Panc1 (cell line): ENCODE measurements around the gene TMED6. TPM values are rescaled to one million over a fixed set of nuclear protein-coding genes. Genes with fewer than 3 reads are reported as not detected.

ENCODE experiments used
- ATAC-seq: fragments of 200-7000 bp; cut with Tn5 transposase; 2 replicates; pipeline ENCODE4 v1.9.1; 2020; ENCODE audit warnings: mild to moderate bottlenecking, moderate library complexity
- BruUV-seq: library from RNA; stranded (reverse); fragments of 400-500 nt; replicated peaks from 2 replicates; lab custom pipeline; 2021; lab: Mats Ljungman, UMichigan
- CTCF ChIA-PET: fragments of 300-600 bp; sonication (Branson Sonifier 250); formaldehyde crosslinking; loops from one replicate; lab custom pipeline; 2022; ENCODE audit warnings: antibody characterized with exemption; lab: Charles Lee
- POLR2A ChIA-PET: fragments of 300-600 bp; sonication (Branson Sonifier 250); formaldehyde crosslinking; loops from one replicate; lab custom pipeline; 2022; ENCODE audit warnings: antibody characterized with exemption; lab: Charles Lee
- DNase-seq: peaks from one replicate; pipeline ENCODE4 v3.0.0-alpha.2; 2010; ENCODE audit warnings: low read depth, low spot score
- H3K27ac ChIP-seq: 2 replicates; pipeline ENCODE4 v1.5.1; 2011; ENCODE audit warnings: mild to moderate bottlenecking, low read length, inconsistent platforms
- H3K27me3 ChIP-seq: fragments of 200-500 bp; sonication (Bioruptor generic); 2 replicates; pipeline ENCODE4 v1.6.0; 2014; ENCODE audit warnings: low read length, inconsistent platforms; ENCODE audit not compliant: control insufficient read depth, insufficient read depth
- H3K36me3 ChIP-seq: fragments of 200-500 bp; sonication (Bioruptor generic); 2 replicates; pipeline ENCODE4 v1.5.1; 2014; ENCODE audit warnings: inconsistent platforms, mild to moderate bottlenecking, low read length, moderate library complexity; ENCODE audit not compliant: control insufficient read depth, insufficient read depth
- H3K4me1 ChIP-seq: 2 replicates; pipeline ENCODE4 v1.5.1; 2011; ENCODE audit warnings: inconsistent platforms, mild to moderate bottlenecking, low read length, moderate library complexity; ENCODE audit not compliant: control insufficient read depth, insufficient read depth
- H3K4me3 ChIP-seq, 2 experiments: 2 replicates each; pipeline ENCODE4 v1.5.1; 2011 to 2012; ENCODE audit warnings: low read depth in 2 of 2, low read length in 2 of 2, mild to moderate bottlenecking in 2 of 2, inconsistent platforms in 1 of 2, moderate library complexity in 1 of 2
- H3K9me3 ChIP-seq: fragments of 200-500 bp; sonication (Bioruptor generic); 2 replicates; pipeline ENCODE4 v1.5.1; 2014; ENCODE audit warnings: low read depth, mild to moderate bottlenecking, inconsistent platforms, low read length, moderate library complexity; ENCODE audit not compliant: control insufficient read depth, insufficient read depth
- CTCF ChIP-seq: fragments of 450-650 bp; IDR thresholded peaks from 2 replicates; pipeline ENCODE4 v1.5.1; 2017; ENCODE audit warnings: mild to moderate bottlenecking
- POLR2AphosphoS5 ChIP-seq: IDR thresholded peaks from 2 replicates; pipeline ENCODE4 v1.6.1; 2012; ENCODE audit warnings: mild to moderate bottlenecking, low read depth, low read length, moderate library complexity
- REST ChIP-seq, 2 experiments: IDR thresholded peaks; 2 replicates each; pipeline ENCODE4 v1.6.1; 2011 to 2012; ENCODE audit warnings: low read depth in 2 of 2, control low read depth in 1 of 2, low read length in 1 of 2, mild to moderate bottlenecking in 1 of 2, moderate library complexity in 1 of 2; ENCODE audit not compliant: insufficient read depth in 1 of 2
- SIN3A ChIP-seq: IDR thresholded peaks from 2 replicates; pipeline ENCODE4 v1.6.1; 2012; ENCODE audit warnings: low read depth, mild to moderate bottlenecking, low read length, moderate library complexity, borderline replicate concordance; ENCODE audit not compliant: insufficient read depth
- TCF7L2 ChIP-seq: IDR thresholded peaks from 2 replicates; pipeline ENCODE4 v1.6.1; 2011; ENCODE audit warnings: mild to moderate bottlenecking, low read depth, low read length, inconsistent platforms
- in situ Hi-C: cut with HindIII; loops from 2 replicates; pipeline ENCODE4 v1.10.0; 2016; ENCODE audit warnings: low sequenced_read_pairs, low pct_unique_long_range_greater_than_20kb
- intact Hi-C: fragments of 100-400 bp; cut with micrococcal nuclease; formaldehyde crosslinking; loops from one replicate; pipeline ENCODE4 v1.10.0; 2022; ENCODE audit not compliant: unreplicated experiment
- total RNA-seq: library from RNA; stranded (reverse); gene quantifications from one replicate; pipeline ENCODE4 v1.2.1, GENCODE V29; 2021; ENCODE audit not compliant: unreplicated experiment

The TMED6 gene
- total RNA-seq, 1 experiment from 2014 or later, result 0.36 TPM

GRCh38 chr16:69294051-69294450 lies 57.5 kb downstream of the TMED6 start:
- DNase-seq (no peak), ATAC-seq (no peak)
- POLR2A ChIA-PET, result interaction anchor here (0.6 kb wide), 1 partner anchor 106 kb away, joined by 6 read pairs; no protein-coding TSS in a partner anchor
- no peak overlapping the region for H3K27ac ChIP-seq
- in situ Hi-C loops (no loop called here), intact Hi-C loops (no loop called here)
- BruUV-seq, result no TSS peak
- H3K4me1 ChIP-seq, result no peaks in the 10 kb centered on the region
- H3K27me3 ChIP-seq, result no peaks in the 10 kb centered on the region
- TF ChIP-seq POLR2AphosphoS5, result no peak
- no peak for TF ChIP-seq CTCF
- no peak for TF ChIP-seq SIN3A
- no peak for TF ChIP-seq REST (IDR thresholded peaks at IDR 0.05; ENCODE audit: insufficient read depth in 1 of 2, low read depth in 2 of 2, low read length in 1 of 2)
- no peak for TF ChIP-seq TCF7L2
- no peak overlapping the region for H3K4me3 ChIP-seq
- H3K36me3 ChIP-seq, result no peaks in the 10 kb centered on the region; the same call in 1 of the 2 replicates
- no peaks in the 10 kb centered on the region for H3K9me3 ChIP-seq
- CTCF ChIA-PET, result no interaction called here

- H3K4me1 ChIP-seq, result no peaks in the 10 kb centered on the region
- DNase-seq, result no peak
- POLR2A ChIA-PET, result no interaction called here
These were observed 58.2 kb downstream of the TMED6 start for GRCh38 chr16:69293401-69293800.

More at GRCh38 chr16:69293401-69293800, 58.2 kb downstream of the TMED6 start:
- Histone ChIP-seq H3K9me3 (no peaks in the 10 kb centered on the region), H3K36me3 (no peaks in the 10 kb centered on the region; the same call in 1 of the 2 replicates), H3K4me3 (no peak overlapping the region), H3K27me3 (no peaks in the 10 kb centered on the region), H3K27ac (no peak overlapping the region)
- no peak for ATAC-seq
- CTCF ChIA-PET, result no interaction called here
- no peak for TF ChIP-seq SIN3A
- in situ Hi-C loops, result no loop called here
- intact Hi-C loops, result no loop called here
- no TSS peak for BruUV-seq

Other genes starting within 250 kb of the TMED6 start
- 6.9 TPM for gene HAS3, start 246.1 kb downstream of the TMED6 start, total RNA-seq
- 116 TPM for gene CHTF8, start 219.2 kb downstream of the TMED6 start, total RNA-seq
- 61.7 TPM for gene UTP4, start 219.1 kb downstream of the TMED6 start, total RNA-seq
- gene SNTB2, start 164.6 kb downstream of the TMED6 start, total RNA-seq, result 40.8 TPM
- gene VPS4A, start 40.4 kb downstream of the TMED6 start, total RNA-seq, result 23.9 TPM
- gene PDF, start 21.2 kb downstream of the TMED6 start, total RNA-seq, result 23.1 TPM
- gene COG8, start 12.2 kb downstream of the TMED6 start, total RNA-seq, result 30.5 TPM
- gene NIP7, start 12.0 kb downstream of the TMED6 start, total RNA-seq, result 35.3 TPM
- gene TERF2, start 34.2 kb upstream of the TMED6 start, total RNA-seq, result 27.9 TPM
- 326 TPM for gene CYB5B, start 72.8 kb upstream of the TMED6 start, total RNA-seq
- gene NFAT5, start 214.2 kb upstream of the TMED6 start, total RNA-seq, result 57.0 TPM